GM10248 (cell line): Measurements from ENCODE around the gene DDB1.

Source experiments
- CTCF ChIA-PET: fragments of 300-600 bp; sonication (Branson Sonifier 250); formaldehyde crosslinking; extraction: SDS; loops from one replicate; lab custom pipeline; 2021; ENCODE audit warnings: antibody characterized with exemption; lab: Yijun Ruan, JAX
- POLR2A ChIA-PET: fragments of 350-650 bp; sonication (Branson Sonifier 250); formaldehyde crosslinking; extraction: SDS; loops from one replicate; lab custom pipeline; 2020; ENCODE audit warnings: antibody characterized with exemption; lab: Yijun Ruan, JAX
- DNase-seq: peaks from one replicate; pipeline ENCODE4 v3.0.0; 2012; ENCODE audit errors: extremely low spot score
- CTCF ChIP-seq: IDR thresholded peaks from 2 replicates; pipeline ENCODE4 v1.5.1; 2012; ENCODE audit warnings: mild to moderate bottlenecking, low read depth; ENCODE audit errors: extremely low read depth, missing control alignments, control extremely low read depth

The DDB1 gene

GRCh38 chr11:61303725-61304124 lies 29.2 kb downstream of the DDB1 start:
- no peak for TF ChIP-seq CTCF
- POLR2A ChIA-PET = no interaction called here
- CTCF ChIA-PET = interaction anchor here (1.0 to 1.4 kb wide), 3 partner anchors 9 to 81 kb away, joined by 4 to 6 read pairs (median 4); no protein-coding TSS in a partner anchor
- no peak for DNase-seq

DNA sequence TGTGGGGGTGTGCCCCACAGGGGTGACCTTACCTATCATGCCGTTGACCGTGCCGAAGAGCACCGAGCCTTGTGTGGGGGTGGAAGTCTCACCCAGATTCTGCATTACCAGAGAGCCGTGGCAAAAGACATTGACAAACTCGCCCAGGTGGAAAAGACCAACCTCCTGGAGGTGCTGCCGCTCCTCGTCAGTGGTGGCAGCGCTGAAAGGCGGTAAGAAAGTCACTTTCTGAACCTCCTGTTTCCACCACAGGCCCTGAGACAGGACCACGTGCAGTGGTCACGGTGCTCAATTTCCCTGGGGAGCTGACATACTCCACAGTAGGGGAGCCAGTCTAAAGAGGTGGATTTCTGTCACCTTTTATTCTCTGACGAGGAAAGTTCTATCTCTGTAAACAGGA lies 30.4 kb downstream of the DDB1 start:
- no peak for TF ChIP-seq CTCF
- DNase-seq = no peak
- POLR2A ChIA-PET = no interaction called here
- CTCF ChIA-PET = interaction anchor here (1.0 to 2.2 kb wide), 5 partner anchors 10 to 48 kb away, joined by 3 to 5 read pairs (median 4); no protein-coding TSS in a partner anchor

DNA sequence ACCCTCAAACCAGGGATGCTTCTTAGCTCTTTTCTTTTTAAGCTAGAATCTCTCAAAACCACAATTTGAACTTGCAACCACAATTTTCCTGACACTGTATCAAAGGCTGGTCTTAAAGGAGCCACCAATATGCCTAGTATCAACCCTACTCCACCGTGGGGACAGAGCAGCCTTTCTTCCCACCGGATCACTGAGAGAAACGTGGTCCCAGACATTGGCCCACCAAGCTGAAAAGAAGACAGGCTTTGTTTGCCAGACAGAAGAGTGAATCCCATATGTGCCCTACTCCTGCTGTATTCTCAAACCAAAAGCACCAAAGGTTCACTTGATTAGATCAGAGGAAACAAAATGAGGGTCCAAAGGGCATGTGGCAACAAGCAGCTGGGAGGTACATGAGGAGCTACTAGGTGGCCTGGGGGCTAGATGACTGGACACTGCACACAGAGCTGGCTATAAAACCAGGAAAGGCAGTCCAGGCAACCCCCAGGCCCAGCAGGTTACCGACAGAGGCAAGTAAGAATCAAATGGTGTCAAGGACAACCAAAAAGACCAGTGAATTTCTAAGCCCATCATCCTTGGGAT lies 34.2 kb downstream of the DDB1 start:
- CTCF ChIA-PET = interaction anchor here (1.1 to 2.4 kb wide), 7 partner anchors 9 to 87 kb away, joined by 3 to 8 read pairs (median 5); no protein-coding TSS in a partner anchor
- DNase-seq = no peak
- POLR2A ChIA-PET = interaction anchor here (0.7 kb wide), 2 partner anchors 14 to 101 kb away, joined by 3 read pairs; no protein-coding TSS in a partner anchor

DNA sequence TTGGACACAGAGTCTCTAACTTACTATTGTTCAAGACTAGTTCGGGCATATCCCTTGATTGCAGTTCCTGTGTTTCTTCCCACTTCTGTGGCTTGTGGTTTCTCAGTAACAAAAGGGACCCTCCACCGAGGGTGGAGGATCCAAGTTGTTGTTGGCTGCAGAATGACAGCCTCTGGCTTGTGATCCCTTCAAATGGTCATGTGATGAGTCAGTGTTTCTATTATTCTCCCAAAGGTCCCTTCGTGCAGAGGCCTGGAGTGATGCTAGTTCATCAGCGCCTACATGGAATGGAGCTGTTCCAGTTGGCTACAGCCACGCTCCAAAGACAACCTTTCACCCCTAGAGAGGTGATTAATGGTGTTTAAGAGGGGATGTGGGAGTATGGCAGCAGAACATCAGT lies 35.2 kb downstream of the DDB1 start:
- ChIA-PET CTCF (interaction anchor here (2.4 kb wide), 1 partner anchor 14 kb away, joined by 8 read pairs; no protein-coding TSS in a partner anchor), POLR2A (no interaction called here)
- TF ChIP-seq CTCF = no peak
- no peak for DNase-seq

More for the DNA sequence above, 34.2 kb downstream of the DDB1 start:
- no peak for TF ChIP-seq CTCF

- no peak for TF ChIP-seq CTCF
- DNase-seq = no peak
- POLR2A ChIA-PET = no interaction called here
- CTCF ChIA-PET = interaction anchor here (0.7 to 2.4 kb wide), 2 partner anchors 15 to 40 kb away, joined by 3 to 8 read pairs; no protein-coding TSS in a partner anchor
Observed at GRCh38 chr11:61297341-61297740, 35.6 kb downstream of the DDB1 start.

GRCh38 chr11:61295596-61295926 lies 37.3 kb downstream of the DDB1 start:
- no peak for DNase-seq
- CTCF ChIA-PET = interaction anchor here (0.9 to 1.5 kb wide), 3 partner anchors 16 to 90 kb away, joined by 3 to 5 read pairs (median 3); no protein-coding TSS in a partner anchor
- POLR2A ChIA-PET = no interaction called here
- TF ChIP-seq CTCF = no peak
